ENCODE data around the gene ANKS1A.
"Not testable (repeated sequence)": the region's sequence is repeated elsewhere in the genome, so short reads cannot be mapped to it uniquely, and the experiment has no call there.

DNA sequence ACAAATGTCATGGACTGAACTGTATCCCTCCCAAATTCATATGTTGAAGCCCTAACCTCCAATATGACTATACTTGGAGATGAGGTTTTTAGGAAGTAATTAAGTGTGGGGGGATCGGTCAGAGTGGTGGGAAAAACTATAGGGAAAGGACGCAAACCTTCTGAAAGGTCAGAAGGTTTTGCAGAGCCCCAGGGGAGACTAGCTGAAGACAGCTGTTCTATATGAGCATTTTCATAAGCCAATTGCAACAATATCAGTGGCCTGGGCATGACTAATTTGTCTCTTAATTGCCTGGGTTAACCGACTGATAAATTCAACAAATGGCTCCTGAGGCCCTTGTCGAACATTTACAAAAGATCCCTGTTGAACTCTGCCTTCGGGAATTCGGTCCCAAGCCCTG, 217.0 kb downstream of the ANKS1A start:
- not testable (repeated sequence) for TF ChIP-seq CTCF, POLR2A (IDR thresholded peaks at IDR 0.05)
